Aorta (tissue), 5 donors: ENCODE results near the gene OTUD6A. TPM values are rescaled to one million over a fixed set of nuclear protein-coding genes. Genes with fewer than 3 reads are reported as not detected.

Experiments
- ATAC-seq: fragments of 200-7000 bp; cut with Tn5 transposase; one replicate; pipeline ENCODE4 v1.9.1; 2022; ENCODE audit warnings: moderate library complexity; ENCODE audit not compliant: low FRiP score
- DNase-seq, 2 donors: peaks; one replicate each; pipeline ENCODE4 v3.0.0-alpha.2; 2020
- H3K27ac ChIP-seq, 2 donors: one replicate each; pipeline ENCODE4 v1.5.1; 2013; ENCODE audit warnings: low read length in 2 of 2, mild to moderate bottlenecking in 2 of 2, moderate library complexity in 2 of 2, control low read depth in 1 of 2, inconsistent platforms in 1 of 2, low read depth in 1 of 2
- H3K27me3 ChIP-seq, 2 donors: one replicate each; pipeline ENCODE4 v1.6.1; 2013; ENCODE audit warnings: control low read depth in 1 of 2, low read length in 1 of 2, mild to moderate bottlenecking in 1 of 2, moderate library complexity in 1 of 2; ENCODE audit not compliant: insufficient read depth in 2 of 2, control insufficient read depth in 1 of 2
- H3K36me3 ChIP-seq, 2 donors: one replicate each; pipeline ENCODE4 v1.6.1; 2013; ENCODE audit warnings: control low read depth in 1 of 2, low read length in 1 of 2, mild to moderate bottlenecking in 1 of 2; ENCODE audit not compliant: insufficient read depth in 2 of 2, control insufficient read depth in 1 of 2
- H3K4me1 ChIP-seq, 2 donors: one replicate each; pipeline ENCODE4 v1.6.1; 2013; ENCODE audit warnings: low read length in 2 of 2, control low read depth in 1 of 2, mild to moderate bottlenecking in 1 of 2, moderate library complexity in 1 of 2; ENCODE audit not compliant: insufficient read depth in 2 of 2, control insufficient read depth in 1 of 2
- H3K4me3 ChIP-seq, 2 donors: one replicate each; pipeline ENCODE4 v1.5.1; 2013; ENCODE audit warnings: low read length in 2 of 2, control low read depth in 1 of 2, mild to moderate bottlenecking in 1 of 2
- H3K9me3 ChIP-seq: one replicate; pipeline ENCODE4 v1.6.1; 2013; ENCODE audit warnings: mild to moderate bottlenecking, low read length; ENCODE audit not compliant: control insufficient read depth
- WGBS, 2 donors: extraction: QIAGEN DNeasy Blood & Tissue Kit; methylation state at CpG; one replicate each; pipeline ENCODE4 v1.1.7; 2013; 5-methylcytosine and 5-hydroxymethylcytosine counted together
- intact Hi-C, 2 donors: fragments of 100-400 bp; cut with DNase I; formaldehyde crosslinking; loops; one replicate each; pipeline versions ENCODE4 v1.14.2 to v1.15.0; 2022
- polyA plus RNA-seq, 2 donors: library from polyadenylated mRNA; stranded (reverse); fragments of 200-250 nt; gene quantifications; one replicate each; pipeline ENCODE4 v1.2.3, GENCODE V29; 2013
- total RNA-seq, 2 donors: library from RNA; stranded (reverse); fragmentation: NEBNext Ultra II Directional; extraction: Animal tissue kit (Norgen Biotek cat#: 25700); gene quantifications; one replicate each; pipeline ENCODE4 v1.2.1, GENCODE V29; 2021
- donor health status: healthy with polysubstance abuse.
- donor health status: Bipolar disorder and iron deficiency.
- donor health status: DM: no; HTN: no; CAD: no.
- donor health status: DM: no; HTN: no; CAD: no.
- donor health status: DM: yes; HTN: yes; CAD: no.

Gene OTUD6A
- total and polyA plus RNA-seq, 4 donors = not detected

- no peaks in the 10 kb centered on the region for H3K36me3 ChIP-seq
- 60 to 77% methylated on average over 4 of the region's 4 CpGs for WGBS, 2 donors
- no peak for ATAC-seq
- H3K4me3 ChIP-seq = no peak overlapping the region
- no peaks in the 10 kb centered on the region for H3K9me3 ChIP-seq
- H3K4me1 ChIP-seq = no peaks in the 10 kb centered on the region
- H3K27me3 ChIP-seq = no peaks in the 10 kb centered on the region
- no peak overlapping the region for H3K27ac ChIP-seq
- no peak for DNase-seq
- intact Hi-C loops = loop anchor here in 1 of 2 donors (5.0 kb wide), 2 partner anchors 67 to 493 kb away; no protein-coding TSS in a partner anchor
These were observed 32.4 kb upstream of the OTUD6A start for GRCh38 chrX:70029863-70030262.

GRCh38 chrX:70030301-70030767 lies 31.9 kb upstream of the OTUD6A start:
- ATAC-seq (peak; percentile 47), DNase-seq (no peak)
- H3K27me3 ChIP-seq = no peaks in the 10 kb centered on the region
- H3K36me3 ChIP-seq = no peaks in the 10 kb centered on the region
- no peaks in the 10 kb centered on the region for H3K9me3 ChIP-seq
- 5 to 6% methylated on average over 4 of the region's 4 CpGs for WGBS, 2 donors
- H3K4me3 ChIP-seq = no peak overlapping the region
- H3K4me1 ChIP-seq = no peaks in the 10 kb centered on the region
- H3K27ac ChIP-seq = no peak overlapping the region
- intact Hi-C loops = loop anchor here in 1 of 2 donors (5.0 kb wide), 2 partner anchors 67 to 493 kb away; no protein-coding TSS in a partner anchor

GRCh38 chrX:70032792-70033191 lies 29.5 kb upstream of the OTUD6A start:
- Histone ChIP-seq H3K27ac (no peak overlapping the region), H3K36me3 (no peaks in the 10 kb centered on the region), H3K27me3 (no peaks in the 10 kb centered on the region), H3K4me1 (no peaks in the 10 kb centered on the region), H3K4me3 (no peak overlapping the region), H3K9me3 (no peaks in the 10 kb centered on the region)
- ATAC-seq = no peak
- WGBS, 2 donors = 45 to 55% methylated on average over 2 of the region's 2 CpGs
- no peak for DNase-seq
- intact Hi-C loops = loop anchor here in 1 of 2 donors (5.0 kb wide), 2 partner anchors 65 to 495 kb away; no protein-coding TSS in a partner anchor

- intact Hi-C loops = loop anchor here in 1 of 2 donors (5.0 kb wide), 2 partner anchors 64 to 496 kb away; no protein-coding TSS in a partner anchor
- WGBS, 2 donors = 61 to 73% methylated on average over 10 of the region's 10 CpGs
- no peak for ATAC-seq
- no peaks in the 10 kb centered on the region for H3K9me3 ChIP-seq
- H3K36me3 ChIP-seq = no peaks in the 10 kb centered on the region
- H3K27ac ChIP-seq = no peak overlapping the region
- H3K4me1 ChIP-seq = no peaks in the 10 kb centered on the region
- no peak overlapping the region for H3K4me3 ChIP-seq
- no peak for DNase-seq
- H3K27me3 ChIP-seq = no peaks in the 10 kb centered on the region
These were observed 28.8 kb upstream of the OTUD6A start for GRCh38 chrX:70033348-70034051.

- intact Hi-C loops = loop anchor here in 1 of 2 donors (5.0 kb wide), 2 partner anchors 63 to 497 kb away; no protein-coding TSS in a partner anchor
- Histone ChIP-seq H3K4me3 (no peak overlapping the region), H3K27me3 (no peaks in the 10 kb centered on the region), H3K9me3 (no peaks in the 10 kb centered on the region), H3K36me3 (no peaks in the 10 kb centered on the region), H3K4me1 (no peaks in the 10 kb centered on the region), H3K27ac (no peak overlapping the region)
- WGBS, 2 donors = 63 to 87% methylated on average over 4 of the region's 4 CpGs
- no peak for DNase-seq
- ATAC-seq = no peak
These were observed 27.6 kb upstream of the OTUD6A start for GRCh38 chrX:70034646-70035045.

- ATAC-seq (no peak), DNase-seq (no peak)
- H3K4me1 ChIP-seq = no peaks in the 10 kb centered on the region
- intact Hi-C loops = no loop called here
- WGBS, 2 donors = 77 to 99% methylated on average over 2 of the region's 2 CpGs
- H3K27ac ChIP-seq = no peak overlapping the region
- no peak overlapping the region for H3K4me3 ChIP-seq
- no peaks in the 10 kb centered on the region for H3K9me3 ChIP-seq
- H3K36me3 ChIP-seq = no peaks in the 10 kb centered on the region
- H3K27me3 ChIP-seq = no peaks in the 10 kb centered on the region
These were observed 23.7 kb upstream of the OTUD6A start for GRCh38 chrX:70038515-70038914.

- no peaks in the 10 kb centered on the region for H3K9me3 ChIP-seq
- no peaks in the 10 kb centered on the region for H3K36me3 ChIP-seq
- H3K27me3 ChIP-seq = no peaks in the 10 kb centered on the region
- intact Hi-C loops = no loop called here
- DNase-seq (no peak), ATAC-seq (no peak)
- no peak overlapping the region for H3K27ac ChIP-seq
- 79 to 94% methylated on average over 1 of the region's 1 CpG for WGBS, 2 donors
- H3K4me3 ChIP-seq = no peak overlapping the region
- H3K4me1 ChIP-seq = no peaks in the 10 kb centered on the region
These were observed 23.3 kb upstream of the OTUD6A start for GRCh38 chrX:70038951-70039350.

GRCh38 chrX:70039758-70040157 lies 22.5 kb upstream of the OTUD6A start:
- DNase-seq (no peak), ATAC-seq (no peak)
- intact Hi-C loops = no loop called here

GRCh38 chrX:70041993-70042392 lies 20.3 kb upstream of the OTUD6A start:
- ATAC-seq (no peak), DNase-seq (no peak)
- WGBS, 2 donors = 76 to 91% methylated on average over 6 of the region's 6 CpGs
- H3K27ac ChIP-seq = no peak overlapping the region
- no peaks in the 10 kb centered on the region for H3K4me1 ChIP-seq
- H3K4me3 ChIP-seq = no peak overlapping the region
- intact Hi-C loops = no loop called here
- H3K36me3 ChIP-seq = no peaks in the 10 kb centered on the region
- no peaks in the 10 kb centered on the region for H3K9me3 ChIP-seq
- no peaks in the 10 kb centered on the region for H3K27me3 ChIP-seq

More at GRCh38 chrX:70039758-70040157, 22.5 kb upstream of the OTUD6A start:
- Histone ChIP-seq H3K4me1 (no peaks in the 10 kb centered on the region), H3K27me3 (no peaks in the 10 kb centered on the region), H3K9me3 (no peaks in the 10 kb centered on the region), H3K4me3 (no peak overlapping the region), H3K27ac (no peak overlapping the region), H3K36me3 (no peaks in the 10 kb centered on the region)
- 80 to 95% methylated on average over 2 of the region's 2 CpGs for WGBS, 2 donors
